ENCODE data around the gene USHBP1.
A peak's percentile ranks its signal among the peaks of the same experiment; 100 is the strongest.

The USHBP1 gene

DNA sequence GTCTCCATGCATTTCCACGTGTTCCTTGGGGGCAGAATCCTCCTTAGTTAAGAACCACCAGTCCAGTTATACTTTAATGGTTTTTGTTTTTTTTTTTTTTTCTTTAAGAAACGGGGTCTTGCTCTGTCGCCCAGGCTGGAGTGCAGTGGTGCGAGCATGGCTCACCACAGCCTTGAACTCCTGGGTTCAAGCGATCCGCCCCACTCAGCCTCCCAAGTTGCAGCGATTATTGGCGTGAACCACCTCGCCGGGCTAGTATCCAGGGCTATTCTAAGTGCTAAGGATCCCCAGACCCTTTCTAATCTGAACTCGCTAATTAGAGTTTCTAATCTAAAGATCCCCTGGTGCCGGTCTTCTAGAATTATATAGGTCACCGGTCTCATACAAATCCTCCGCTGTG, 29.1 kb upstream of the USHBP1 start:
- peak overlapping the region; percentile 79 for H3K27ac ChIP-seq
- TF ChIP-seq, protein P1, sequence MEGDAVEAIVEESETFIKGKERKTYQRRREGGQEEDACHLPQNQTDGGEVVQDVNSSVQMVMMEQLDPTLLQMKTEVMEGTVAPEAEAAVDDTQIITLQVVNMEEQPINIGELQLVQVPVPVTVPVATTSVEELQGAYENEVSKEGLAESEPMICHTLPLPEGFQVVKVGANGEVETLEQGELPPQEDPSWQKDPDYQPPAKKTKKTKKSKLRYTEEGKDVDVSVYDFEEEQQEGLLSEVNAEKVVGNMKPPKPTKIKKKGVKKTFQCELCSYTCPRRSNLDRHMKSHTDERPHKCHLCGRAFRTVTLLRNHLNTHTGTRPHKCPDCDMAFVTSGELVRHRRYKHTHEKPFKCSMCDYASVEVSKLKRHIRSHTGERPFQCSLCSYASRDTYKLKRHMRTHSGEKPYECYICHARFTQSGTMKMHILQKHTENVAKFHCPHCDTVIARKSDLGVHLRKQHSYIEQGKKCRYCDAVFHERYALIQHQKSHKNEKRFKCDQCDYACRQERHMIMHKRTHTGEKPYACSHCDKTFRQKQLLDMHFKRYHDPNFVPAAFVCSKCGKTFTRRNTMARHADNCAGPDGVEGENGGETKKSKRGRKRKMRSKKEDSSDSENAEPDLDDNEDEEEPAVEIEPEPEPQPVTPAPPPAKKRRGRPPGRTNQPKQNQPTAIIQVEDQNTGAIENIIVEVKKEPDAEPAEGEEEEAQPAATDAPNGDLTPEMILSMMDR (conservative IDR thresholded peaks at IDR 0.05): no peak

DNA sequence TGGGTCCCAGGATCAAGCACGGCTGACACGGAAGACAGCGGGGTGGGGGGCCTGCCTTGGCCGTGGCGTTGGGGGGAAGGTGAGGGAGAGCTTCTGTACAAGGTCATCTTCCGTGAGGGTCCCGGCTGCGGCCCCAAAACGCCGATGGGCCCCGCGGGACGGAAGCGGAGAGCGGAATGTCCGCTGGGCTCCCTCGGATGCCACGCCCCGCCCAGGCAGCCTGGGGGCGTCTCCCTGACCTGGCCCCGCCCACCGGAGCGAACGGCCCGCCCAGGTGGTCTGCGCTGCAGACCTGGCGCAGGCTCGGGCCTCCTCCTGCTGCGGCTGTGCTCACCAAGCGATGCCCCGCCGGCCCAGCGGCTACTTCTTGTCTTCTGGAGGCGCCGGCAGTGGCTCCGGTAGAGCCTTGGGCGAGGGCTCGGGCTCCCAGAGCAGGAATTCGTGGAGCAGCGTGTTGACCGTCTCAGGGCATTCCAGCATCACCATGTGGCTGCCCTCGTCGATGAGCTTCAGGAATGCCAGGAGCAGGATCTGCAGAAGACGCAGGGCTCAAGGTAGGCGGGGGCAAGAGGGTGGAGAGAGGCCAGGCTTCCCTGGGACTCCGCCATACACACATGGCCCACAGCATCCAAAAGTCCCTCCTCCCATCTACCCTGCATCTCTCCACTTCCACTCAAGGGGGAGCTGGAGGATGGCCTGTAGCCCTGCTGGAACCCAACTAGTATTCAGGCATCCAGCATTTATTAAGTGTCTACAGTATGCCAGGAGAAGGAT, 27.9 kb upstream of the USHBP1 start:
- peak overlapping the region; percentile 79 for H3K27ac ChIP-seq
- TF ChIP-seq, protein P1 (conservative IDR thresholded peaks at IDR 0.05): peak; percentile 79

DNA sequence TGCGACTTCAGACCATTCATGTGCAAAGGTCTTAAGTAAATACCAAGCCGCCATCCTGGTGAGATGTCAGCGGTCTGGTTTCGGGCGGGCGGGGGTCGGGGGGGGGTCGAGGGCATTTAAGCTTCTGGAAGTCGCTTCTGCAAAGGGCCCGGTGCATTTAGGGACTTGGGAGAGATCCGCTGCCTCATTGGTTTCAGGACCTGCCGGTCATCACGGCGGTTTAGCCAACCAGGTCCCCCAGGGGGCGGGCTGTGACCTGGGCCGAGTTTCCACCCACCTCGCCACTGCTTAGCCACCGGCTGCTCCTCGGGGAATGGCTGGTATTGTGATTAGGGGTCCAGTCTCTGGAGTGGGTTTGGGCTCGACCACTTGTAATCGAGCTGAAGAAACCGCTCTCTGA, 24.9 kb upstream of the USHBP1 start:
- no peak overlapping the region; the same call in 1 of the 2 replicates for H3K27ac ChIP-seq
- TF ChIP-seq, protein P1 (conservative IDR thresholded peaks at IDR 0.05): no peak

DNA sequence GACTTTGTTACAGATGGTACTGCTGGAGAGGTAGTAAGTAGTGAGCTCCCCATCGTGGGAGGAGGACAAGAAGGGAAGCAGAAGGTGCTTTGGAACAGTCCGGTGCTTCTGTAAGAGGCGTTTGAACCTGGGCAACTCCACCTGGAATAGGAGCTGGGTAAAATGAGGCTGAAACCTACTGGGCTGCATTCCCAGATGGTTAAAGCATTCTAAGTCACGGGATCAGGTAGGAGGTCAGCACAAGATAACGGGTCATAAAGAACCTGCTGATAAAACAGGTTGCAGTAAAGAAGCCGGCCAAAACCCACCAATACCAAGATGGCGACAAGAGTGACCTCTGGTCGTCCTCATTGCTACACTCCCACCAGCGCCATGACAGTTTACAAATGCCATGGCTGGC, 22.2 kb upstream of the USHBP1 start:
- H3K27ac ChIP-seq: no peak overlapping the region
- TF ChIP-seq, protein P1 (conservative IDR thresholded peaks at IDR 0.05): no peak

DNA sequence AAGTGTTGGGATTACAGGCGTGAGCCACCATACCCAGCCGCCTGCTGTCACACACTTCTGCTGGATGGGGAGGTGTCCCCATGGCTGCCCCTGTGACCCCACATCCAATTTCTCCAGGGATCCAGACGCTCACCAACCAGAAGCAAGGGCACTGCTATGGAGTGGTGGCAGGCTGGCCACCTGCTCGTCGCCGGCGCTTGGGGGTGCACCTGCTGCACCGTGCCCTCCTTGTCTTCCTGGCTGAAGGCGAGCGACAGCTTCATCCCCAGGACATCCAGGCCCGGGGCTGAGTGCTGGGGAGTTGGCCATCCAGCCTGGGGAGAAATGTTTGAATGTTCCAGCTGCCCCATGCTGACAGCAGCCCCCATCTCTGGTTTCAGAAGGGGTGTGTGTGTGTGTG, 21.7 kb upstream of the USHBP1 start:
- TF ChIP-seq, protein P1 (conservative IDR thresholded peaks at IDR 0.05): no peak
- H3K27ac ChIP-seq: no peak overlapping the region

DNA sequence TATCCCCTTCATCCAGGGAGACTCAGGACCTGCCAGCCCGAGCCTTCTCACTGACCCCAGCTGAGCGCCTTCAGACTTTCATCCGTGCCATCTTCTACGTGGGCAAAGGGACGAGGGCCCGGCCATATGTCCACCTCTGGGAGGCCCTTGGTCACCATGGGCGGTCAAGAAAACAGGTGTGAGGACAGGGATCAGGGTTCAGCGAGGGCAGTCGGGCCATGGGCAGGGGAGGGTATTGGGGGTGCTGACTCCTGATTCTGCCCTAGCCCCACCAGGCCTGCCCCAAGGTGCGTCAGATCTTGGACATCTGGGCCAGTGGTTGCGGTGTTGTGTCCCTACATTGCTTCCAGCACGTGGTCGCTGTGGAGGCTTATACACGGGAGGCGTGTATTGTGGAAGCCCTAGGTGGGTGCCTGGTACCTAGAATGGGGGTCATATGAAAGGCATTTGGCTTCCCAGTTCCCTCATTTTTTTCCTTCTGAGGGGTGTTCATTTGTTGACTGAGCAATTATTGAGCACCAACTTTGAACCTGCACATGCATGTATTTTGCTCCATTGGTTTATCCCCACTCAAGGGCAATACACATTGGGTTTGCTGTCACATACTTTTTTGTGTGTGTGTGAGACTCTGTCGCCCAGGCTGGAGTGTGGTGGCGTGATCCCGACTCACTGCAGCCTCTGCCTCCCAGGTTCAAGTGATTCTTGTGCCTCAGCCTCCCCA, 21.0 kb upstream of the USHBP1 start:
- TF ChIP-seq, protein P1 (conservative IDR thresholded peaks at IDR 0.05): no peak
- H3K27ac ChIP-seq: no peak overlapping the region

DNA sequence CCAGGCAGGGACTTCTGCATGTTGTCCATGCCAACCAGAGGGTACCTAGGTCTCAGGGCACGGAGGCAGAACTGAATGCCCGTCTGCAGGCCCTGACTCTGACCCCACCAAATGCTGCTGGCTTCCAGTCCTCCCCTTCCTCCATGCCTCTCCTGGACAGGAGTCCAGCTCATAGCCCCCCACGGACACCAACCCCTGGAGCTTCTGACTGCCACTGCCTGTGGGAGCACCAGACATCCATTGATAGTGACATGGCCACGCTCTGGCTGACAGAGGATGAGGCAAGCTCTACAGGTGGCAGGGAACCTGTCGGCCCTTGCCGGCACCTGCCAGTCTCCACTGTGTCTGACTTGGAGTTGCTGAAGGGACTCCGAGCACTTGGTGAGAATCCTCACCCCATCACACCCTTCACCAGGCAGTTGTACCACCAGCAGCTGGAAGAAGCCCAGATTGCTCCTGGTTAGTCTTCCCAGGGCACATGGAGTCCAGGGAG, 19.0 kb upstream of the USHBP1 start:
- H3K27ac ChIP-seq: no peak overlapping the region
- TF ChIP-seq, protein P1 (conservative IDR thresholded peaks at IDR 0.05): no peak
